Fibroblast of skin of abdomen (primary cell): ENCODE data around the gene GFAP.

Experiments used
- DNase-seq: peaks from one replicate; pipeline ENCODE4 v3.0.0-alpha.2; 2013

Gene GFAP

DNA sequence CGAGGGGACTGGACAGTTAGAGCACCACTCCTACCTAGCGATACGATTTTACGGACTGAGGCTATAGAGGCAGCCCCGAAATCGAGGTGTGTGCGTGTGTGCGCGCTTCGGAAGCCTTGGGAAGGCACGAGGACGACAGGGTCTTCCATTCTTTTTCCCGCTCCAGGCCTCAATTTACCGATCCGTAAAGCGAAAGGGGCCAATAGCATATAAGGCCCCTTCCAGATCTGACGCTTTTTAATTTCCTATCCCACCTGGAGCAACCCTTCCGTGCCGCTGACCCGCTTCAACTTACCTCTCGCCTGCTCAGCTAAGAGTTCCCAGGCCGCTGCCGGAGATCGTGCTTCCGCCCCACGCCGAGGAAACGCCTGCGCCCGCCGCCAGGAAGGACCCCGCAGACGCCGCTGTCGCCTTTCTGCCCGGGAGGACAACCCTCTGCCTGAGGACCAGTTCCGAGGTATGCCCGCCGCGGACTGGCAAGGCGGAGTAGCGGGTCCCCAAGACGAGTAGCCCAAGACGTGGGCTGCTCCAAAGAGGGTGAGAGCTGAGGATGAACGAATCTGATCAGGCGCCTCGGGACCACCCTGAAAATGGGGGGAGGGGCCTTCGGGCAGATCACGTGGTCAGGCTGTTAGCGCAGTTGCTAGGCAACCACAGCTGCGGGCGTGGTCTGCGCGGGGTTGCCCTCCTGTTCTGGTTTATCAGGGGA is 16.1 kb downstream of the GFAP start, which contains the start of gene EFTUD2:
TSS of gene EFTUD2 (minus strand) at position 372 of the 709 bp plus-strand sequence. CDS start 4,924 bp downstream, outside the sequence.
- peak; percentile 87 for DNase-seq

GRCh38 chr17:44898768-44899073 is 16.6 kb downstream of the GFAP start:
- DNase-seq, result no peak

GRCh38 chr17:44894642-44895041 is 20.7 kb downstream of the GFAP start:
- no peak for DNase-seq

GRCh38 chr17:44892250-44892649 is 23.1 kb downstream of the GFAP start:
- DNase-seq, result no peak

DNA sequence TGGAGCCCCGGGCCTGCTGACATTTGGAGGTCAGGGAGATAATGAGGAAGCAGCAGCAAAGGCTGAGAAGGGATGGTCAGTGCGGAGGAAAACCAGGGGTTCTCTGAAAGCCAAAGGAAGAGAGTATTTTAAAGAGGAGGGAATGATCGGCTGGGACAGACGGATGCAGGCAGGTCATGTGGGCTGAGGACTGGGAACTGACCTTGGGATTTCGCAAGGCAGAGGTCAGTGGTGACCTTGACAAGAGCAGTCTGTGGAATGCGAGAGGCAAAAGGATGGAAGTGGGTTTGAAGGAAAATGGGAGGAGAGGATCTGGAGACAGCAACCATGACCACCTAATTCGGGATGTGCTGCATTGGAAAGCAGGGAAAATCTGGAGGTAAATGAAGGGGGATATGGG is 26.3 kb downstream of the GFAP start:
- no peak for DNase-seq

DNA sequence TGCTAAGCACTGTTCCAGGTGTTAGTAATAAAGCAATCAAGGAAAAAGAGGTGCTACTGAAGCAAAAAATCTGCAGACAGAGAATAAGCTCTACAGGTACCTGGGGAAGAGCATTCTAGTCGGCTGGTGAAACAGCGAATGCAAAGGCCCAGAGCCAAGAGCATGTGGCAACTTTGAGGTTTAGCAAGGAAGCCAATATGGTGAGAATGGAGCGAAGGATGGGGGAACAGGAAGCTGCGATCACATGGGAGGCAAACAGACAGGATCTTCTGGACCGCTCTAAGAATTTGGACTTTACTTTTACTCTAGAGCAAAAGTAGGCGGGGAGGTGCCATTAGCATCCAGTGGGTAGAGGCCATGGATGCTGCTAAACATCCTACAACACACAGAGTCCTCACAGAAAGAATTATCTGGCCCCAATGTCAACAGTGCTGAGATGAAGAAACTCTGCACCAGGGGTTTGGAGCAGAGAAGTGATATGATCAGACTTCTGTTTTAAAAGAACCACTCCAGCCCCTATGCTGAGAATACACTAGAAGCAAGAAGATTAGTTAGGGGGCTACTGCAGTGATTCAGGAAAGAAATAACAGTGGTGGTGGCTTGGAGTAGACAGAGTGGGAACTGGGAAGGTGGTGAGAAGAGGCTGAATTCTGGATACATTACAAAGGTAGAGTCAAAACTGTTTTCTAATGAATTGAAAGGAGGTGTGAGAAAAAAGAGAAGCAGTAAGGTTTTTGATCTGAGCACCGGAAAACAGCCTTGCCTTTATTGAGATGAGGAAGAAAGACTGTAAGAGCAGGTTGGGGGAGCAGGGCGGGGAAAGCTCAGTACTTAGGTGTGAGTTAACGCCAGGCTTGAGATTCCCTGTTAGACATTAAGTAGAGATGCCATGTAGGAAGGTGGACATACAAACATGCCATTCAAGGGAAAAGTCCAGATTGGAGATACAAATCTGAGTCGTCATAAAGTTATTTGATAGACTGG is 27.0 kb downstream of the GFAP start:
- no peak for DNase-seq

GRCh38 chr17:44887016-44887415 is 28.3 kb downstream of the GFAP start:
- no peak for DNase-seq

DNA sequence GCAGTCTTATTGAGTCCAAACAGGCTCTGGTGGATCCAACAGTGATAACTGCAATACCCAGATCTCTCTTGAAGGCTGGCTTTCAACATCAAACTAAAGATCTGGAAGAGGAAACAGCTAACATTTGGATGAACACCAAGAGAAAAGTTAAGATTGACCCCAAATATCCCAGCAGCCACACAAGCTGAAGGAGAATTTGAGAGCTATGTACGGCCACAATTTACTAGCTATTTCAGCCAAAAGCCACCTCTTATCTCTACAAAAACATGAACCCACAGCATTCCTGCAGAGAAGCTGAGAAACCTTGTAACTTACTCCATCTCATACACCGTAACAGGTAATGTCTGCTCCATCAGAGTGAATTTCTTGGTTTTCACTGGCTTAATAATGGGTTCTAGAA is 30.4 kb downstream of the GFAP start:
- no peak for DNase-seq

GRCh38 chr17:44881145-44881544 is 34.2 kb downstream of the GFAP start:
- no peak for DNase-seq

DNA sequence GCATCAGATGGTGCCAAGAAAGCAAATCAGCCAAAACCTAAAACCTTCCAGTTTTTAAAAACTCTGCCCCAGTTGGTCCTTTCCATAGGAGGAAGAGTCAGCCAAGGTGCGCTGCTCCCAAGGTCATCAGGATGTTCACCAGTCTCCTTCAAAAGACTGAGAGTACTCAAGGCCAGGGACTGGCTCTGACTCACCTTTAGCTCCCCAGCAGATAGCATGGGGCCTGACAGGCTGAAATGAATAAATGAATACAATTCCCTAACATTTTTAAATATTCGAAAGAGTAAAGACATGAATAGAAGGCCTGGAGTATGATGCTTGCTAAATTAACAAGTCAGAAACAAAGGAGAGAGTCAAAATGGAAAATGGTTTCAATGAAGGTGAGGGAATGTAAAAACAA is 35.2 kb downstream of the GFAP start:
- DNase-seq, result no peak

DNA sequence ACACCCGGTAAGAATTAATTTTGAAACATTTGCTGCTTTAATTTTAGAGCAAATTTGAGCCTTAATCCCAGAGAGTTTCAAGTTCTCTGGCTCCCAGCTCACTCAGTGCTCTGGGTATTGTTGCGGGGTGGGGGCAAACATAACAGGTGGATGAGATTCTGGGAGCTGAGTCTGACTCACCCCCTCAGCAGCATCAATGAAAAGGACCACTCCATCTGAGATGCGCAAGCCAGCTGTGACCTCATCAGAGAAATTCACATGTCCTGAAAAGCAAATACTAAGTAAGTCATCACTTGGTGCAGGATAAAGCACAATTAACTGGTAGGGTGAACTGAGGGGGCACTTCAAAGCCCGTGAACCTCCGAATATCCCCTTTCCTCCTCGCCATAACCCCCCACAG is 35.9 kb downstream of the GFAP start:
- no peak for DNase-seq

GRCh38 chr17:44878627-44879221 is 36.6 kb downstream of the GFAP start:
- peak; percentile 34 for DNase-seq

DNA sequence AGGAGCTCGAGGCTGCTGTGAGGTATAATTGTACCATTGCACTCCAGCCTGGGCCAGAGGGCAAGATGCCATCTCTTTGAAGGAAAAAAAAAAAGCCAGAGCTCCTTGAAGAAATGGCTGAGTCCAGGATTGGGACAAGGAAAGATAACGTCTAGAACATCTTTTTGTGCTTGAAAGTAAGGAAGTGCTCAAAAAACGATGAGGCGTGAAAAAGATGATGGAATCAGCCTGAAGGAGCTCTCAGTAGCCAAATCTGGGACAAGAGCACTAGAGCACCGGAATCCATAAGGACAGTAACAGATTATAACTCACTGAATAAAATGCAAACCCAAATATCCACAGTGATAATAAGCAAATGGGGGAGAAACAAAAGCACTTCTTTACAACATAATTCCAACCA is 38.2 kb downstream of the GFAP start:
- no peak for DNase-seq

DNA sequence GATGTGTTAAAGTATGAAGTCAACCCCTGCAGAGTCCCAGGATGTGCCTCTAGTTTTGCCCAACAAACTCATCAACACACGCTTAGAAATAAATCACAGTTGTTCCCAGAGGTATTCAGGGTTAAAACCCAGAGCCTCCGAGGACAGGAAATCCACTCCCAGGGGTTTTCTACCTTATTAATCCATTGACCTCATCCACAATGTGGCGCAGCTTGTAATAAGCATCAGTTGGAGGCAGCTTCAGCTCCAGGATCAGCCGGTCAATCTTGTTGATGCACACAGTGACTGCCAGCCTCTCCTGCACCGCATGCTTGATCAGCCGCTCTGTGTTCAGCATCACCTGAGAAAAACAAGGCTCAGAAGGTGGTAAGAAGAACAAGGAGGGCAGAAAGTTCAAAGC is 39.5 kb downstream of the GFAP start:
- DNase-seq, result no peak

DNA sequence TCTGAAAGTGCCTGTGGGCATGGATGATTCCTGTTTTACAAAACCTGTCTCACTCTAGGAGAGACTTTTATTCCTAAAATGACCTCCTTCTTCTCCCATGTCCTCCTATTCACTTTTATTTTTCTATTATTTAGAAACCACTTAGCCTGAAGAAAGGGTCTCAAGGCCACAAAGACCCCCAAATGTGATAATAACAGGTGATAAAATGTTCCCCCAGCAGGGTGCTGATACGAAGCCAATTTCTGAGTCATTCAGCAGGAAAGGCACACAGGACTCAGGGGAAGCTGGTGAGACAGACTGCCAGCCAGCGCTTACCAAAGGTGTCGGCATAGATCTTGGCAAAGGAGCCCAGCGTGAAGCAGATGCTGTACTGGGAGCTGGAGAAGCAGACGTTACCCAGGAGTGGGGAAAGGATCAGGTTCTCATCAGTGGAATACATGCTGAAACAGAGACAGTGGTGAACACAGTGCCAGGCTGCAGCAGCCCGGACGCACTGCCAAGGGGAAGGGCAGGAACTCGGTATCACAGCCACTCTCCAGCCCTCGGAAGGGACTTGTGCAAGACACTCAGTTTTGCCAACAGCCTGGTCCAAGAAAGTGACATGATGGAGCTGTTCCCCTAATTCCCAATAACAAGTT is 43.0 kb downstream of the GFAP start:
- DNase-seq, result no peak

DNA sequence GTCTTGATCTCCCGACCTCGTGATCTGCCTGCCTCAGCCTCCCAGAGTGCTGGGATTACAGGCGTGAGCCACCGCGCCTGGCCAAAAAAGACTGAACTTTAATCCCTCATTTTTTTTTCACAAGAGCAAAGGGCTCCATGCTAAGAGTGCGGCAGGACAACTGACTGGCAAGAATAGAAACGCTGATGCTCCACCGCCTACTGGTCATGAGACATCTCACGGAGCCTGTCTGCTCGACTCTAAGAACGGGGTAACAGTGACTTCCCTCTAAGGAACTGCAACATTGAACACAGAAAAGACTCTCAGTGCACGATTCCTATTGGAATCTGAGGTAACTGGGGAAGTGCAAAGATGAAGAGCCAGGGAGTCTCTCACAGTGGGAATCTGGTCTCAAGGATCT is 43.7 kb downstream of the GFAP start:
- DNase-seq, result no peak

GRCh38 chr17:44867841-44868240 is 47.5 kb downstream of the GFAP start:
- peak; percentile 12 for DNase-seq

DNA sequence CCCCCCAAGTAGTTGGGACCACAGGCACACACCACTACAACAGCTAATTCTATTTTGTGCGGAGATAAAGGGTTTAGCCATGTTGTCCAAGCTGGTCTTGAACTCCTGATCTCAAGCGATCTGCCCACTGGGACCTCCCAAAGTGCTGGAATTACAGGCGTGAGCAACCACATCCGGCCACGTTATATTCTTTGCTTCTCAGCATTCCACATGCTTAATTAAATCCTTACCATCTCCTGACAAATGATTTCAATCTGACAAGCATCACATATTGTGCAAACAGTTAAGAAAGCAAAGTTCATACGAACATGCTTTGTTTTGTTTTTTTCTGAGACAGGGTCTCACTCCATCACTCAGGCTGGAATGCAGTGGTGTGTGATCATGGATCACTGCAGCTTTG is 49.4 kb downstream of the GFAP start:
- peak; percentile 90 for DNase-seq

DNA sequence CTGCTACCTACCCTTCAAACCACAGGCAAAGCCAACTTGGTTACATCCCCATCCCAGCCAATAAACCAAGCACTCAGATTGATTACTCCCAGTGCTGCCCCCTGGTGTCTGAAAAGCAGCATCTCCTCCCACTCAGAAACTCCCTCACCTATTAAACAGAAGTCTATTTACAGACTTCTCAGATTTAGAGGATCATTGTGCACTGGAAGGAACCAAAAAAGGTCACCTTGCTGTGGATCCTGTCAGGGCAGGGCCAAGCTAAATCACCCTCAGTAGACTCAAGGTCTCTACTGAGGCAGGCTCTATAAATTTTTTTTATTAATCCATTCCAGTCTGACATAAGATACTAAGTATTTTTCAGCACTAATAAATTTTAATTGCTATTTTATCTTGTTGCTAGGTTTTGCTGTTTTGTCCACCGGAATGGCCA is 50.1 kb downstream of the GFAP start:
- peak; percentile 77 for DNase-seq

GRCh38 chr17:44864831-44865230 is 50.5 kb downstream of the GFAP start:
- DNase-seq, result no peak

- no peak for DNase-seq
Observed at GRCh38 chr17:44863061-44863918, 52.0 kb downstream of the GFAP start.
